Measurements from ENCODE around the gene GUK1.

GRCh38 chr1:228157729-228158126 lies 17.6 kb downstream of the GUK1 start:
- no peak for TF ChIP-seq EP300 (IDR thresholded peaks at IDR 0.05; ENCODE audit: borderline replicate concordance)
- TF ChIP-seq NFIC (IDR thresholded peaks at IDR 0.05) = no peak
- no peak for TF ChIP-seq RAD21 (IDR thresholded peaks at IDR 0.05; ENCODE audit: low read depth)
- TF ChIP-seq REST (IDR thresholded peaks at IDR 0.05; ENCODE audit: low read depth) = no peak
- TF ChIP-seq ZBTB7A (IDR thresholded peaks at IDR 0.05; ENCODE audit: low read depth) = no peak
- TF ChIP-seq CEBPB (IDR thresholded peaks at IDR 0.05) = no peak
